Suprapubic skin (tissue), 3 donors: Measurements from ENCODE around the gene FOXA3.

ENCODE experiments used
- POLR2A ChIP-seq, 2 donors: fragments of 450-650 bp; IDR thresholded peaks; one replicate each; pipeline ENCODE4 v1.6.1; 2017; ENCODE audit warnings: antibody characterized with exemption in 2 of 2, mild to moderate bottlenecking in 2 of 2, moderate library complexity in 2 of 2
- TF ChIP-seq, protein P1 (sequence below), 2 donors: fragments of 200-600 bp in 1 of 2; fragments of 450-650 bp in 1 of 2; sonication (generic) in 1 of 2; IDR thresholded peaks; one replicate each; pipeline ENCODE4 v1.5.1; 2016 to 2019; ENCODE audit warnings: antibody characterized with exemption in 2 of 2, mild to moderate bottlenecking in 1 of 2, moderate library complexity in 1 of 2

DNA sequence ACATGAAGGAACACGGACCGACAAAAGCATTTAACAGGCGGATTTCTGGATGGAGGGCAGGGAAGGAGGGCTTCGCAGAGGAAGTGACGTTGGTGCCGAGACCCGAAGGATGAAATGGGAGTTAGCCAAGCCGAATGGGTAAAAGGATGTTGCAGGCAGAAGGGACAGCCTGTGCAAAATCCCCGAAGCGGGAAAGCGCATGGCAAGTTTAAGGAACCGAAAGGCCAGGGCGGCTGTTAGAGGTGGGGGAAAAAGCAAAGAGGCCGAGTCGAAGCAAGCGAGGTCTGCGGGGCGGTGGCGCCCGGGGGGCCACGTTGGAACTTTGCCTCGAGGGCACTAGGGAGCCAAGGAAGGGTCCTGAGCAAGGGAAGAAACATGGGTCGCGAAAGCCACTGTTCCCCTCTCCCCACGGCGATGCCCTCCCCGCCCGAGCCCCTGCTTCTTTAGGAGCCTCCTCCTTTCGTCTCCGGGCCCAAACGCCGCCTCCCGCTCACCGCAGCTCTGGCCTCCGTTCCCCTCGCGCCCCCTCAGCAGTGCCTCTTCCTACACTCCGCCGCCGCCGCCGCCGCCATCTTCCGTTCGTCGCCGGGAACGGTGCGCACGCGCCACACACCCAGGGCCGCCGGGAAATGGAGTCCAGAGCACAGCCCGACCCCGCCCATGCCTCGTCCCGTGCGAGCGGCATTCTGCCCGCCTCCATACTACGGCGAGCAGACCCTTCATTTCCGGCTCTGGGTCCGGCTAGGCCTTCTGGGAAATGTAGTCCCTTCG, 1.4 kb upstream of the FOXA3 start, which contains the start of gene SYMPK:
- TF ChIP-seq, protein P1, sequence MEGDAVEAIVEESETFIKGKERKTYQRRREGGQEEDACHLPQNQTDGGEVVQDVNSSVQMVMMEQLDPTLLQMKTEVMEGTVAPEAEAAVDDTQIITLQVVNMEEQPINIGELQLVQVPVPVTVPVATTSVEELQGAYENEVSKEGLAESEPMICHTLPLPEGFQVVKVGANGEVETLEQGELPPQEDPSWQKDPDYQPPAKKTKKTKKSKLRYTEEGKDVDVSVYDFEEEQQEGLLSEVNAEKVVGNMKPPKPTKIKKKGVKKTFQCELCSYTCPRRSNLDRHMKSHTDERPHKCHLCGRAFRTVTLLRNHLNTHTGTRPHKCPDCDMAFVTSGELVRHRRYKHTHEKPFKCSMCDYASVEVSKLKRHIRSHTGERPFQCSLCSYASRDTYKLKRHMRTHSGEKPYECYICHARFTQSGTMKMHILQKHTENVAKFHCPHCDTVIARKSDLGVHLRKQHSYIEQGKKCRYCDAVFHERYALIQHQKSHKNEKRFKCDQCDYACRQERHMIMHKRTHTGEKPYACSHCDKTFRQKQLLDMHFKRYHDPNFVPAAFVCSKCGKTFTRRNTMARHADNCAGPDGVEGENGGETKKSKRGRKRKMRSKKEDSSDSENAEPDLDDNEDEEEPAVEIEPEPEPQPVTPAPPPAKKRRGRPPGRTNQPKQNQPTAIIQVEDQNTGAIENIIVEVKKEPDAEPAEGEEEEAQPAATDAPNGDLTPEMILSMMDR (IDR thresholded peaks at IDR 0.05) = no peak
- TF ChIP-seq POLR2A (IDR thresholded peaks at IDR 0.05) = no peak
